Measurements from ENCODE around the gene TAF3.

TAF3 gene

GRCh38 chr10:7887174-7887816, 69.0 kb downstream of the TAF3 start:
- no peak for DNase-seq

GRCh38 chr10:7889947-7890542, 71.7 kb downstream of the TAF3 start:
- DNase-seq = no peak

GRCh38 chr10:7890781-7891180, 72.5 kb downstream of the TAF3 start:
- DNase-seq = no peak

GRCh38 chr10:7891634-7892033, 73.3 kb downstream of the TAF3 start:
- DNase-seq = no peak

- no peak for DNase-seq
Observed at GRCh38 chr10:7892146-7892545, 73.8 kb downstream of the TAF3 start.

GRCh38 chr10:7895699-7896090, 77.4 kb downstream of the TAF3 start:
- DNase-seq = no peak

GRCh38 chr10:7896297-7896696, 78.0 kb downstream of the TAF3 start:
- no peak for DNase-seq

GRCh38 chr10:7901256-7901655, 83.0 kb downstream of the TAF3 start:
- DNase-seq = no peak

GRCh38 chr10:7902413-7902812, 84.1 kb downstream of the TAF3 start:
- no peak for DNase-seq

- DNase-seq = no peak
Observed at GRCh38 chr10:7903851-7904250, 85.5 kb downstream of the TAF3 start.

GRCh38 chr10:7906128-7906527, 87.8 kb downstream of the TAF3 start:
- no peak for DNase-seq

GRCh38 chr10:7908541-7909210, 90.4 kb downstream of the TAF3 start:
- DNase-seq = no peak

- DNase-seq = no peak
Observed at GRCh38 chr10:7913126-7913872, 95.0 kb downstream of the TAF3 start.

GRCh38 chr10:7915923-7916536, 97.7 kb downstream of the TAF3 start:
- no peak for DNase-seq

GRCh38 chr10:7917736-7918135, 99.4 kb downstream of the TAF3 start:
- no peak for DNase-seq

GRCh38 chr10:7922707-7923106, 104.4 kb downstream of the TAF3 start:
- DNase-seq = no peak

- no peak for DNase-seq
Observed at GRCh38 chr10:7928536-7928935, 110.2 kb downstream of the TAF3 start.

GRCh38 chr10:7932301-7933036, 114.2 kb downstream of the TAF3 start:
- DNase-seq = no peak

- no peak for DNase-seq
Observed at GRCh38 chr10:7933262-7933661, 115.0 kb downstream of the TAF3 start.

GRCh38 chr10:7933757-7934156, 115.5 kb downstream of the TAF3 start:
- no peak for DNase-seq

GRCh38 chr10:7937315-7937945, 119.1 kb downstream of the TAF3 start:
- DNase-seq = no peak

GRCh38 chr10:7941576-7941975, 123.3 kb downstream of the TAF3 start:
- DNase-seq = no peak
